Endodermal cell (in vitro differentiated cells): ENCODE measurements around the gene NAB1. TPM values are rescaled to one million over a fixed set of nuclear protein-coding genes. Genes with fewer than 3 reads are reported as not detected.

Experiments used
- DNase-seq: peaks from one replicate; pipeline ENCODE4 v3.0.0-alpha.2; 2017
- H3K27ac ChIP-seq: 2 replicates; pipeline ENCODE4 v1.5.1; 2013; ENCODE audit warnings: mild to moderate bottlenecking, low read depth, low read length, moderate library complexity
- H3K27me3 ChIP-seq: 2 replicates; pipeline ENCODE4 v1.6.1; 2013; ENCODE audit warnings: mild to moderate bottlenecking, low read length, moderate library complexity; ENCODE audit not compliant: insufficient read depth, control insufficient read depth, poor library complexity, severe bottlenecking
- H3K36me3 ChIP-seq: 2 replicates; pipeline ENCODE4 v1.7.0; 2013; ENCODE audit warnings: mild to moderate bottlenecking, low read length, moderate library complexity; ENCODE audit not compliant: control insufficient read depth, insufficient read depth
- H3K4me1 ChIP-seq: one replicate; pipeline ENCODE4 v1.7.0; 2013; ENCODE audit warnings: low read length; ENCODE audit not compliant: control insufficient read depth, insufficient read depth
- H3K4me3 ChIP-seq: 2 replicates; pipeline ENCODE4 v1.5.1; 2013; ENCODE audit warnings: mild to moderate bottlenecking, low read length, moderate library complexity
- H3K9ac ChIP-seq: 2 replicates; pipeline ENCODE4 v1.6.1; 2013; ENCODE audit warnings: mild to moderate bottlenecking, low read length, moderate library complexity; ENCODE audit not compliant: poor library complexity, severe bottlenecking; ENCODE audit errors: extremely low read depth
- H3K9me3 ChIP-seq: 2 replicates; pipeline ENCODE4 v1.6.1; 2013; ENCODE audit warnings: mild to moderate bottlenecking, low read length, moderate library complexity; ENCODE audit not compliant: control insufficient read depth
- H3K27ac Mint-ChIP-seq: 2 replicates; pipeline ENCODE4 v1.8.0; 2020; ENCODE audit warnings: mixed read lengths
- H3K27me3 Mint-ChIP-seq: 2 replicates; pipeline ENCODE4 v1.8.0; 2021; ENCODE audit warnings: mild to moderate bottlenecking, mixed read lengths; ENCODE audit not compliant: insufficient read depth
- H3K36me3 Mint-ChIP-seq: 2 replicates; pipeline ENCODE4 v1.8.0; 2020; ENCODE audit warnings: low read depth, mixed read lengths
- H3K4me1 Mint-ChIP-seq: 2 replicates; pipeline ENCODE4 v1.8.0; 2020; ENCODE audit warnings: mixed read lengths
- H3K4me3 Mint-ChIP-seq: 2 replicates; pipeline ENCODE4 v1.8.0; 2020; ENCODE audit warnings: mild to moderate bottlenecking, moderate library complexity, mixed read lengths
- H3K9me3 Mint-ChIP-seq: 2 replicates; pipeline ENCODE4 v1.8.0; 2020; ENCODE audit warnings: mild to moderate bottlenecking, mixed read lengths
- WGBS, 2 experiments: methylation state at CpG; one replicate each; pipeline versions ENCODE4 v1.1.5 to v1.1.7; 2013; ENCODE audit warnings: missing lambda C conversion rate in 2 of 2, mixed read lengths in 1 of 2; ENCODE audit not compliant: insufficient coverage in 1 of 2, insufficient read length in 1 of 2; 5-methylcytosine and 5-hydroxymethylcytosine counted together
- total RNA-seq, 2 donors: library from RNA; stranded (reverse); fragmentation: NEBNext Ultra II Directional in 1 of 2; extraction: Animal tissue kit (Norgen Biotek cat#: 25700) in 1 of 2; gene quantifications; 2 replicates in 1 of 2; 3 replicates in 1 of 2; pipeline ENCODE4 v1.2.1, GENCODE V29; 2021
- TF ChIP-seq, protein P1 (sequence below): fragments of 200-600 bp; sonication (generic); conservative IDR thresholded peaks from 2 replicates; pipeline ENCODE4 v1.5.0; 2021; ENCODE audit warnings: antibody characterized with exemption, mild to moderate bottlenecking

Gene NAB1
- total RNA-seq, 2 donors from 2014 or later: 21.7 to 36.1 TPM

DNA sequence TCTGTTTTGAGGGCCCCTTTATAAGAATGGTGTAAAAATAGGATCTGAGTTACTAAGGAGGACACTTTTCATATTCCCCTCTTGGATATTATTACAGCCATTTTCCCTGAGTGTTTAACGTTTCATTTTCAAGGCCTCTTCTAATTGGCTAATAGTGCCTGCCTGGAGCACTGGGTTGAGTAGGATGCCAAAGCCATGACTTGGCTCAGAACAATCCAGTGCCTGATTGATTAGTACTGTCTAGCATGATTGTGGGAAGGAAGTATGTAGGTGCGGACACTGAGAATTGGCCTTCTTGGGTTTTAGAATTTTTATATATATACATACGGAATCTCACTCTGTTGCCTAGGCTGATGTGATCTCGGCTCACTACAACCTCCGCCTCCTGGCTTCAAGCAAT lies 66.1 kb downstream of the NAB1 start:
- H3K27ac Mint-ChIP-seq: no peak overlapping the region
- Histone ChIP-seq H3K4me1 (peaks cover 2% of the 10 kb centered on the region), H3K9ac (no peak overlapping the region), H3K4me3 (no peak overlapping the region), H3K9me3 (peaks cover 16% of the 10 kb centered on the region), H3K27ac (no peak overlapping the region), H3K36me3 (no peaks in the 10 kb centered on the region), H3K27me3 (no peaks in the 10 kb centered on the region)
- DNase-seq: no peak
- no peak overlapping the region for H3K4me3 Mint-ChIP-seq
- no peaks in the 10 kb centered on the region for H3K27me3 Mint-ChIP-seq
- WGBS, 2 experiments: 83 to 93% methylated on average over 2 to 5 of the region's 5 CpGs
- H3K36me3 Mint-ChIP-seq: no peaks in the 10 kb centered on the region
- peaks cover 8% of the 10 kb centered on the region for H3K4me1 Mint-ChIP-seq
- H3K9me3 Mint-ChIP-seq: peaks cover 12% of the 10 kb centered on the region
- TF ChIP-seq, protein P1, sequence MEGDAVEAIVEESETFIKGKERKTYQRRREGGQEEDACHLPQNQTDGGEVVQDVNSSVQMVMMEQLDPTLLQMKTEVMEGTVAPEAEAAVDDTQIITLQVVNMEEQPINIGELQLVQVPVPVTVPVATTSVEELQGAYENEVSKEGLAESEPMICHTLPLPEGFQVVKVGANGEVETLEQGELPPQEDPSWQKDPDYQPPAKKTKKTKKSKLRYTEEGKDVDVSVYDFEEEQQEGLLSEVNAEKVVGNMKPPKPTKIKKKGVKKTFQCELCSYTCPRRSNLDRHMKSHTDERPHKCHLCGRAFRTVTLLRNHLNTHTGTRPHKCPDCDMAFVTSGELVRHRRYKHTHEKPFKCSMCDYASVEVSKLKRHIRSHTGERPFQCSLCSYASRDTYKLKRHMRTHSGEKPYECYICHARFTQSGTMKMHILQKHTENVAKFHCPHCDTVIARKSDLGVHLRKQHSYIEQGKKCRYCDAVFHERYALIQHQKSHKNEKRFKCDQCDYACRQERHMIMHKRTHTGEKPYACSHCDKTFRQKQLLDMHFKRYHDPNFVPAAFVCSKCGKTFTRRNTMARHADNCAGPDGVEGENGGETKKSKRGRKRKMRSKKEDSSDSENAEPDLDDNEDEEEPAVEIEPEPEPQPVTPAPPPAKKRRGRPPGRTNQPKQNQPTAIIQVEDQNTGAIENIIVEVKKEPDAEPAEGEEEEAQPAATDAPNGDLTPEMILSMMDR: no peak

DNA sequence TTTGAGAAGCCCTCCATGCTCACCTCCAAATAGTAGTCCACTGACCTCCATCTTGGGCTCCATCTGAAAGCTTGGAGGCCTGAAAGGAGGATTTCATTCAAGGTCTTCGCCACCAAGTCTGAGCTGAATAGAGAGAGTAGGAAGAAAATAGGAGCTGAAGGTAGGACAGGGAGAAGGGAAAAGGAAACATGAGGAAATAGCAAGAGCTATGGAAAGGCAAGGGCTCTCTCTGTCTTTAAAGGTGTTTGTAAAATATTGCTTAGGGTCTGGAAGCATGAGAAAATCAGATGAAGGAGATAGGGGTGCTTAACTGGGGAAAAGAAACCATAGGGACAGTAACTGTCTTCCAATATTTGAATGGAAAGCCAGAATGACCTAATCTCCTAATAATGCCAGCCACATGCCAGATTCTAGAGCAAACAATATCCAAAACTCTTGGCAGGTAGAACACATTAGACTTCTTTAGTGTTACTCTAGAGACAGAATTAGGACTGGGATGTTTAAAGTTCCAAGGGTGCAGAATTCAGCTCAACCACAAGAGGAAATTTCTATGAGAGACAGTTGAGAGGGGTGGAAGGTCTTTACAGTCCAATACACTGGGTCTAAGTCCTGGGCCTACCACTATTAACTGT lies 67.4 kb downstream of the NAB1 start:
- peaks cover 10% of the 10 kb centered on the region for H3K9me3 Mint-ChIP-seq
- TF ChIP-seq, protein P1: no peak
- Histone ChIP-seq H3K27ac (no peak overlapping the region), H3K27me3 (no peaks in the 10 kb centered on the region), H3K9me3 (peaks cover 16% of the 10 kb centered on the region), H3K4me1 (peaks cover 2% of the 10 kb centered on the region), H3K4me3 (peak overlapping the region; percentile 31), H3K36me3 (no peaks in the 10 kb centered on the region), H3K9ac (no peak overlapping the region)
- peaks cover 8% of the 10 kb centered on the region for H3K4me1 Mint-ChIP-seq
- no peak overlapping the region for H3K27ac Mint-ChIP-seq
- no peaks in the 10 kb centered on the region for H3K27me3 Mint-ChIP-seq
- no peak overlapping the region for H3K4me3 Mint-ChIP-seq
- no peaks in the 10 kb centered on the region for H3K36me3 Mint-ChIP-seq
- DNase-seq: no peak
- WGBS, 2 experiments: 94 to 100% methylated on average over 1 of the region's 1 CpG

DNA sequence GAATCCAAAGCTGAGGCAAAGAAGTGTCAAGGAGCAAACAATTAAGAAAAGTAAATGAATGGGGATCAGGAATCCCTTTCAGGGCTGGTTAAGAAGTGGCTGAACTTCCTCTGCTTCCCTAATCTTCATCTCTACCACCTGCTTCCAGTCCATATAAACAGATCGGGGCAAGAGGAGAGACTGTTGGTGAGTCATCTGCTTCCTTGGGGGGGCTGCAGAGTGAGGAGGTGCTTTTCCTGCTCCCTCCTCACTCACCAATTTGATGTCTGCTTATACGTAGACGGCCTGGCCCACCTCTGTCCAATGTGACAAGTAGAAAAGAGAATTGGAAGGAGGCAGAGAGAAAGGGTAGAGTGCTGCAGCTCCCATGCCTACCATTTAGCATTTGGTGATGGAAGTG lies 68.4 kb downstream of the NAB1 start:
- DNase-seq: no peak
- WGBS, 2 experiments: 92 to 100% methylated on average over 1 to 3 of the region's 3 CpGs
- Mint-ChIP-seq H3K36me3 (no peaks in the 10 kb centered on the region), H3K27me3 (no peaks in the 10 kb centered on the region), H3K9me3 (peaks cover 10% of the 10 kb centered on the region), H3K4me1 (peaks cover 8% of the 10 kb centered on the region), H3K27ac (no peak overlapping the region), H3K4me3 (no peak overlapping the region)
- Histone ChIP-seq H3K9me3 (peaks cover 16% of the 10 kb centered on the region), H3K36me3 (no peaks in the 10 kb centered on the region), H3K27ac (no peak overlapping the region), H3K4me3 (no peak overlapping the region), H3K4me1 (peaks cover 2% of the 10 kb centered on the region), H3K9ac (no peak overlapping the region), H3K27me3 (no peaks in the 10 kb centered on the region)
- TF ChIP-seq, protein P1: no peak
